ENCODE results near the gene CARMIL1.

The CARMIL1 gene

DNA sequence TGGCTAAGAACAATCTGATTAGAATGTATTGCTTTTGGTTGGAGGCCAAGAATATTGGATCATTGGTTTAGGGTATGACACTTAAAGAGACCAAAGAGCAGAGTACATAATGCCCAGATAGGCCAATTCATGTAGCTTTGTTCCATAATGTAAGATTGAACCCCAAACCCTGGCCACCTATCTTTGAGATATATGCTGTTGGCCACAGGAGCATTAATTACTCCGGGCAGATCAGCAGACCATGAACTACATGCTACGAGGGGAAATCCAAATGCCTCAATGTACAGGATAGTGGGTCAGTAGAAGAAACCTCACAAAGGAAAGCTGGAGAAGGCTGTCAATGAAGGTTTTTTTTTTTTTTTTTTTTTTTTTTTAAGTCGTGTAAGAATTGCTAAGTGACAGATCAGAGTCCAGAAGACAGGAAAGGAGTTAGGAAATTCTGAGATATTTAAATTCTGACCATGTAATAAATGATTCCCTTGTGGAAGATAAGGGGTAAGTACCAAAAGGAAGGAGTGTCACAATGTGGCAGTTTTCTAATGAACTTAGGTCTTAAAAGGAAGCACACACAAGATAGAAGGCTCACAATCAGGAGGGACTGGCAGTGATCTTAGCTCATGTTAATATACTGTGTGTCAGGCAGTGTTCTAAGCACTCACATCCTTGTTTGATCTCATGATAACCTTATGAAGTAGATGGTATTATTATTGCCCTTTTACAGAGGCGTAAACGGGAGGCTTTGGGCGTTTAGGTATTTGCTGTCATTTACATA lies 61.4 kb downstream of the CARMIL1 start:
- DNase-seq: no peak

DNA sequence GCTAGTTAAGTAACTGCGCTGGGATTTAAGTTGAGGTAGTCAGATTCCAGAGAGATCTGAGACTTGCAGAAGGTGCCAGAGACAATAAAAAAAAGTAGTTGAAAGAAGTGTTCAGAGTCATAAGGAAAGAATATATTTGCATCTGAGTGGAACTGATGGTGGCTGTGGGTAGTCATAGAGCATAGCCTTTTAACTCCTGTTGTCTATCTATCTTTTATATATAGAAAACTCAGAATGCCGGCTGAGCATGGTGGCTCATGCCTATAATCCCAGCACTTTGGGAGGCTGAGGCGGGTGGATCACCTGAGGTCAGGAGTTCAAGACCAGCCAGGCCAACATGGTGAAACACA lies 62.0 kb downstream of the CARMIL1 start:
- DNase-seq: no peak

- DNase-seq: no peak
Observed at GRCh38 chr6:25341923-25342619, 62.9 kb downstream of the CARMIL1 start.

DNA sequence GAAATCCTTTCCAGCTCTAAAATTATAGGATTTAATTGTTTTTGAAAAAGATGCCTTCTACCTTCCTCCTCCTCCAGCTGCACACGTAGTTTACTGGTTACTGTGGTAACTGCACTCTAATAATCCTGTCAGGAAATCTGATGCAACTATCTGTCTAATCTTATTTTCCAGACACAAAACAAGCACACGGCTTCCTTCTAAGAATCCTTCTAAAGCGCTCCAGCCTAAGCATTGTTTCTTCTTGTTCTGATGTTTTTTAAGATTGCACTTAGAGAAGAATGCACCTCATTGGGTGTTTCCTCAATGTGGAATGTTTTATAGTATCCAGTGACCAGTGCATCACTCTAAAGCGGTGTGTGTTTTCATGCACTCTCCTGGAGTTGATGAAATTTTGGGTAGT lies 63.6 kb downstream of the CARMIL1 start:
- DNase-seq: no peak

DNA sequence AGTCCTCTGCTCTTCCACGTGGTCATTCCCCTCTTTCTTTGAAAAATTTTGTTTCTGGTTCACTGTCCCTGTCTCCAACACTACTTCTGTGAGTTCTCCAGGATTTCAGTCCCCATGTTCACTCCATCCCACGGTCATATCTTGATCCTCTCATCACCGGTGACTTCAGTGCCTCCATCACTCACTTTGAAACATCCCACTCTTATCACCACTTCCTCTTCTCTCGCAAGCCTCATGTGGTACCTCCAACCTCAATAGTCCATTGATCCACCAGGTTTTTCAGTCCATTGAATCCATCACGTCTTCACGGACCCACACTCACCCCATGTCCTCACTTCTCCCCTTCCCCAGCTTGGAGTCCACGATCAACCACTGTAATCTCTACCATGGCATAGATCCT lies 64.8 kb downstream of the CARMIL1 start:
- no peak for DNase-seq

GRCh38 chr6:25344827-25345226 lies 65.7 kb downstream of the CARMIL1 start:
- DNase-seq: no peak

DNA sequence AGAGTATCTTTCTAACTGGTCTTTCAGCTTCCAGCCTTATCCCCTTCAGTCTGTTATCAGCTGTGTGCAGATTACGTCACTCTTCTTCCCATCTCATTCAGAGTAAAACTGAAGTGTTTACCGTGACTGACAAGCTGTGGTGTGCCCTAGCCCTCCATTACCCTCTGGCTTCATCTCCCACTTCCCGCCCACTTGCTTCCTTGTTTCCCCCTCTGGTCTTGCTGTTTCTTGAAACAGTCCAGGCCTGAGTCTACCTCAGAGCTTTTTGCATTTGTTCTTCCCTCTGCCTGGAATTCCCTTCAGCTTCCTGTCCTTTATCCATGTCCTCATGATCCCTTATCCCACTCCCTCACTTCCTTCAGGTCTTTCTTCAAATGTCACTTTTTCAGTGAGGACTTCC lies 66.9 kb downstream of the CARMIL1 start:
- no peak for DNase-seq

DNA sequence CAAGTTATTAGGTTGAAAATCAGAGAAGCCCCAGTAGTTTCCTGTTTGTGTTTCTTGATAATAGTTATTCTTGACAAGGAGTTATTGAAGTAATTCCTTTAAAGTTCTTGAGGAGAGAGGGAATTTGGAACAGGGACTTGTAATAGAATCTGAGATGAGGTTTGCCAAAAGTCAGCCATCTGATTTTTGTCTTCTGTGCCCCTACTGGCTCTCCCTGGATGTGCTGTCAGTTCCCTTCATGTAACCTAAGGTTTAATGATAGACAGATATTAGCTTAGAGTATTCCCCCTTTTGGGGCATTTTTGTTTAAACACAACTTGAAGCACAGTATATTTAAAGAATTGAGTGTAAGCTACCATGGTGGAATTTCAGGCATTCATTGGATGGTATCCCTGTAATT lies 71.4 kb downstream of the CARMIL1 start:
- no peak for DNase-seq

DNA sequence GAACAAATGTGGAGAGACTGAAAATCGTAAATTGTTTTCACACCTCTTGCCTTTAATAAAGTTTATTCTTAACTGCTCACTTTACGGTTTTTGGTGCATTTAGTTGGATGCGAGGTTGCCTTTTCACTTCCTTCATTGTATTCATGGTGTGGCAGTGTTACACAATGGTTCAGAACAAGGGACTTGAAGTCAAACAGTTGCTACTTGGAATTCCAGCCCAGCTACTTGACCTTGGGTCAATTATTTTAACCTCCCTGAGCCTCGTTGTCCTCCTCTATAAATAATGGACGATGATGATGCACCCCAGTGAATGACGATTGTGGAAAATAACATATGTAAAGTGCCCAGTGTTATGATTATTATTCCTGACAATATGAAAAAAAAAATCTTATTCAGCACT lies 72.3 kb downstream of the CARMIL1 start:
- no peak for DNase-seq

GRCh38 chr6:25352285-25352684 lies 73.1 kb downstream of the CARMIL1 start:
- DNase-seq: no peak

DNA sequence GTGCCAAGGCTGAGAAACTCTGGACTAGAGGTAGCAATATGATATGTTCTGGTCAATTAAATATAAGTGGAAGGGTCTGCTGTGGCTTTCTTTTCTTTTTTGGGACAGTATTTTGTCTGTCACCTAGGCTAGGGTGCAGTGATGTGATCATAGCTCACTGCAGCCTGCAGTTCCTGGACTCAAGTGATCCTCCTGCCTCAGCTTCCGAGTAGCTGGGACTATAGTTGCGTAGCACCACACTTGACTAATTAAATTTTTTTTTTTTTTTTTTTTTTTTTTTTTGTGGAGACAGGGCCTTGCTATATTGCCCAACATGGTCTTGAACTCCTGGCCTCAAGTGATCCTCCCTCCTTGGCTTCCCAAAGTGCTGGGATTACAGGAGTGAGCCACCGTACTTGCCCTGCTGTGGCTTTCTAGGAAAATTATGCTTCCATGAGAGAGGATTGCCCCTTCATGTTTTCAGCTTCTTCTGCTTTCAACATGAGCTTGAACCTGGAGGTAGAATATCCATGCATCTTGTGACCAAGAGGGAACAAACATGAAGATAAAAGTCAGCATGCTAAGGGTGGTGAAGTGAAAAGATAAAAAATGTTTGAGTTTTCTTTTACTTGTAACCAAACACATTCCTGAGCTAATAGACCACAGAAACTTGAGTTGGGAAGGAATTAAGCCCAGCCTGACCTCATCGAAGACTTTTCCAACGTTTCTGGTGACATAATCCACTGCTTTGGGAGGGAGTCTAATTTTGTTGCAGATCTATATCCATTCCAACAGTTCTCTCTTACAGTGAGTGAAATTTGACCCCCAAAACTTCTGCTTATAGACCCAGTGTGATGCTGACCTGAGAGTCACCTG lies 75.1 kb downstream of the CARMIL1 start:
- no peak for DNase-seq

GRCh38 chr6:25359191-25359861 lies 80.2 kb downstream of the CARMIL1 start:
- DNase-seq: no peak

GRCh38 chr6:25359891-25360290 lies 80.7 kb downstream of the CARMIL1 start:
- DNase-seq: no peak

DNA sequence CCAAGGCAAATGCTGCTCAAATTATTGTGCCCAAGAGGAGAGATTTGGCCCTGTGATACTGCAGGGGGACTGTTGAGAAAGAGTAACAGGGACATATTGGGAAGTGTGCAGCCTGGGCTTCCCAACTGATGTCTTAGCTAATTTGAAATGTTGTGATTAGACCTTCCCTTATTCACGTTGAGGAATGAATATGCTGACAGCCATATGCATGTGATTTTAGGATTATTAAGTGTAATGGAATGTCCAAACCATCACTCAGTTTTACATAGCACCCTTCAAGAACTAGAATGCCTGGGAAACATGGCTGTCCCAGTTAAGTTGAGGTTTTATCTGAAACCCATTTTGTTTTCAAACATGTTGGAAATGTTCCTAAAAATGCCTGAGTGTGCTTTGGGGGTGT lies 81.4 kb downstream of the CARMIL1 start:
- no peak for DNase-seq

- no peak for DNase-seq
Observed at GRCh38 chr6:25363427-25363826, 84.3 kb downstream of the CARMIL1 start.

DNA sequence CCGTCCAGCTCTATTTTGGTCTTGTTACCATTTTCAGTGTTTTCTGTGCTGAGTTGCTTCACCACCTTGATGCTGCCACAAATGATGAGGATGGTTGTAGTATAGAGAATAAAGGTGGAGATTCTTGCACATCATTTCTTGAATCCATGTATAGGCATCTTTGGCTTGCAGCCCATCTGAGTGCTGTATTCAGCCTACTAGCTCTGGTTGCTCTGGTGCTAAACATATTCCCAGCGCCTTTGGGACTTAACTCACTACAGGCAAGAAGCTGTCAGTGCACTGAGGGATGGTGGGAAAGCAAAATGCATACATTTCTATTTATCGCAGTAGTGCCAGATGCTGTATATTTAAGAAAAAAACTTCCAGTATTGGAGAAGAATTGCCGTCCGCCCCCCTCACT lies 86.0 kb downstream of the CARMIL1 start:
- no peak for DNase-seq

GRCh38 chr6:25366903-25367545 lies 87.8 kb downstream of the CARMIL1 start:
- peak; percentile 3 for DNase-seq

GRCh38 chr6:25369036-25369432 lies 89.9 kb downstream of the CARMIL1 start:
- DNase-seq: no peak

DNA sequence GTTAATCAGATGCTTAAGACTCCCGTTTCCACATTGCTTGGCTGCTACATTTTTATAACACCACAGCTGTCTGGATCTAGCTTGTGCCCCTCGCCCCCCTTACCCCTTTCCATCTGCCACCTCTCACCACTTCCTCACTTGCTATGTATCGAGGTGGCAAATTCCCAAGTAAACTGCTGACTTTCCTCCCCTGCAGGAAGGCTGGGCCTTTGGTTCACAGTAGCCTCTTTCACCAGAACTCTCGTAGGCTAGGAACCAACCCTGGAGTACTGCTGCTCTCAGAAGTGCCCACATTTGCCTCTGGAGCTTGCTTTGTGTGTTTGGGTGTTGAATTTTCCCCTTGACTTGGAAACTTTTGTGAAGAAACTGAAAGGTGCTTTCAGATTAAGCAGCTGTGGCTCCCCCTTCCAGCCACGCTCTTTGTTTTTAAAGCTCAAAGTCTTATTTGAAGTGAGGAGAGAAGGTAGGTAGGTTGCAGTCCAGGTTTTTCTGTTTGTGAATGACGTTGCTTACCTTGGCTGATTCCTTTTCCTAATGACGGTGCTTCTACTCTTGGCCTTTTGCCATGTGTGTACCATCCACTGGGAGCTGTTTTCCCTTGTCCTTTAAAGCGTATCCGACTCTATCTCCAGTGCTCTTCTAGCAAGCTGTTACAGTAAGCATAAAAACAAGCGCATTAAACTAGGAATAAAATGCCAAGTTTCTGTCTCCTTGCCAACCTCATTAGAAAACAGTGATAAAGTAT lies 90.4 kb downstream of the CARMIL1 start:
- peak; percentile 6 for DNase-seq

DNA sequence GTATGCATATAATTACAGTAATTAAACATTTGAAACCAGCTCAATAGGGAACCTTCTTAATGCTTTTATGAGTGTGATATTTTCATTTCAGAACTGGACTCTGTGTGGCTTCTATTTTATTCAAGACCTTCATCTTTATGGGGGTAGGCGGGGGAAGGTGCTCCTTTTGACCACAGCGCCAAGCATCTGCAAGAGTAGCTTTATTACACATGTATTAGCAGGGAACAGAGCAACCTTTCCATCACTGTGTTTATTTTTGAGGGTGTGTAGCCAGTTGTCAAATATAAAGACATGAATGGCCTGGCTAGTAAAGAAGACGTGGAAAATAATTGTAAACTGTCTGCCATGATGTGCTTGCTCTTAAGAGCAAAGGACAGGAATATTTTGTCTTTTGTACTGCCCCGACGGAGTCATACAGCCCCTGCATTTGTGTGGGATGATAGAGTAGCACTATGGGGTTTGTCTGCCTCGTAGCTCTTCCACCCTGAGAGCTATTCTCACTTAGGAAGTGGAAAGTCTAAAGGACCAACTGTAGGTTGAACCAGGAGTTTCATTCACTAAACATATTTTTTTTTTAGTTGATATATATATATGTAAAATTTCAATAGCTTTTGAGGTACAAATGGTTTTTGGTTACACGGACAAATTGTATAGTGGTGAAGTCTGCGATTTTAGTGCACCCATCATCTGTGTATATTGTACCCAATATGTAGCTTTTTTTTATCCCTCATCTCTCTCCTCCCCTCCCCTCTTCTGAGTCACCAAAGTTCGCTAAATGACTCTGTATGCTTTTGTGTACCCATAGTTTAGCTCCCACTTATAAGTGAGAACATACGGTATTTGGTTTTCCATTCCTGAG lies 91.2 kb downstream of the CARMIL1 start:
- DNase-seq: no peak

DNA sequence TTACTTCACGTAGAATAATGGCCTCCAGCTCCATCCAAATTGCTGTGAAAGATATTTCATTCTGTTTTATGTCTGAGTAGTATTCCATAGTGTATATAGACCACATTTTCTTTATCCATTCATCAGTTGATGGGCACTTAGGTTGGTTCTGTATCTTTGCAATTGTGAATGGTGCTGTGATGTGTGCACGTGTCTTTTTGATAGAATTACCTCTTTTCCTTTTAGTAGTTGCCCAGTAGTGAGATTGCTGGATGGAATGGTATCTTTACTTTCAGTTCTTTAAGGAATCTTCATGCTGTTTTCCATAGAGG lies 91.8 kb downstream of the CARMIL1 start:
- no peak for DNase-seq

All from activated CD4-positive, alpha-beta T cell treated with anti-CD3 and anti-CD28 coated beads, Interleukin-2, amount 50 U/mL, for 1 hour (primary cell).